ENCODE measurements around the gene BLCAP.

Gene BLCAP

DNA sequence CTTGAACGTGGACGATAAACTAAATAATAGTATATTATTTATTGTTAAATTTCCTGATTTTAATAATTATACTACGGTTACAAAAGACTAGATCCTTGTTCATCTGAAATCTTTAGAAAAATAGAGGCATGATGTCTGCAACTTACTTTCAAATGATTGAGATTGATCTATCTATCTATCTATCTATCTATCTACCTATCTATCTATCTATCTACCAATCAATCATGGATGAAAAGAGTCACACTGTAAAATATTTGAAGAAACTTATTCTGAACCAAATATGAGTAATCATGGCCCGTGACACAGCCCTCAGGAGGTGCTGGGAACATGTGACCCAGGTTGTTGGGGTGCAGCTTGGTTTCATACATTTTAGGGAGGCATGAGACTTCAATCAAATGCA, 11.7 kb upstream of the BLCAP start:
- H3K4me3 ChIP-seq (ENCODE audit: control insufficient read depth in 1 of 7, extremely low read depth in 1 of 7, insufficient read depth in 4 of 7, low read depth in 2 of 7, low read length in 6 of 7), result no peak overlapping the region
- peaks cover 0 to 26% (median 8%) of the 10 kb centered on the region in 4 experiments for H3K4me1 ChIP-seq (ENCODE audit: control extremely low read depth in 1 of 4, control insufficient read depth in 4 of 4, insufficient read depth in 4 of 4, low read length in 3 of 4)
- ChIA-PET POLR2A (no interaction called here), CTCF (interaction anchor here (1.4 kb wide), 1 partner anchor 343 kb away, joined by 3 read pairs; no protein-coding TSS in a partner anchor)
- no peak overlapping the region for H3K27ac ChIP-seq (ENCODE audit: insufficient read depth in 1 of 2, low read depth in 1 of 2, low read length in 2 of 2, poor library complexity in 1 of 2, severe bottlenecking in 2 of 2)
- H3K27me3 ChIP-seq (replicated peaks in 2 of 5; ENCODE audit: control insufficient read depth in 4 of 5, insufficient read depth in 5 of 5, low read length in 4 of 5), result peaks cover 0 to 3% (median 2%) of the 10 kb centered on the region in 5 experiments
- no CpG with 5 or more reads among the region's 4 CpGs for WGBS (ENCODE audit: insufficient coverage)
- no peak for DNase-seq
- H3K36me3 ChIP-seq (ENCODE audit: control insufficient read depth in 4 of 4, insufficient read depth in 4 of 4, low read length in 3 of 4), result no peaks in the 10 kb centered on the region
- H3K9me3 ChIP-seq (ENCODE audit: control extremely low read depth in 1 of 5, control insufficient read depth in 4 of 5, insufficient read depth in 2 of 5, low read depth in 1 of 5, low read length in 4 of 5), result no peaks in the 10 kb centered on the region

DNA sequence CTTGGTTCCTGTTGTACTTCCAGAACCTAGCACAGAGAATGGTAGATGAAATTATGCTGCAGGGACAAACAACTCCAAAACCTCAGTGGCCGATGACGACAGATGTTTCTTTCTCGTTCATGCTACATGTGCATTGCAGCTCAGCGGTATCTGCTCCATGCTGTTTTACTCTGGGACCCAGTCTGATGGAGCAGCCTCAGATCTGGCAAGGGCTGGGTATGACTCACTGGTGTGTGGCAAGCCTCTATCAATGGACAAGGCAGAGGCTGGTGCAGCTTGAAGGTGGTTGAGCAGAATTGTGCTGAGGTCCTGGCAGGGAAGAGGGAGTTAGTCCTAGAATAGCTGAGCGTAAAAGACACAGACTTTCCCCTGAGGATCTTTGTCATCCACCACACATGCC, 10.3 kb upstream of the BLCAP start:
- Histone ChIP-seq H3K4me3 (ENCODE audit: control insufficient read depth in 1 of 7, extremely low read depth in 1 of 7, insufficient read depth in 4 of 7, low read depth in 2 of 7, low read length in 6 of 7) (no peak overlapping the region), H3K27ac (ENCODE audit: insufficient read depth in 1 of 2, low read depth in 1 of 2, low read length in 2 of 2, poor library complexity in 1 of 2, severe bottlenecking in 2 of 2) (no peak overlapping the region), H3K36me3 (ENCODE audit: control insufficient read depth in 4 of 4, insufficient read depth in 4 of 4, low read length in 3 of 4) (no peaks in the 10 kb centered on the region), H3K9me3 (ENCODE audit: control extremely low read depth in 1 of 5, control insufficient read depth in 4 of 5, insufficient read depth in 2 of 5, low read depth in 1 of 5, low read length in 4 of 5) (no peaks in the 10 kb centered on the region), H3K4me1 (ENCODE audit: control extremely low read depth in 1 of 4, control insufficient read depth in 4 of 4, insufficient read depth in 4 of 4, low read length in 3 of 4) (peaks cover 0 to 26% (median 8%) of the 10 kb centered on the region in 4 experiments), H3K27me3 (replicated peaks in 2 of 5; ENCODE audit: control insufficient read depth in 4 of 5, insufficient read depth in 5 of 5, low read length in 4 of 5) (no peaks in the 10 kb centered on the region)
- CTCF ChIA-PET, result interaction anchor here (0.6 to 1.5 kb wide), 8 partner anchors 9 to 349 kb away, joined by 3 to 4 read pairs (median 3); no protein-coding TSS in a partner anchor
- 98% methylated on average over 4 of the region's 5 CpGs for WGBS (ENCODE audit: insufficient coverage)
- POLR2A ChIA-PET, result no interaction called here
- peak in 2 of 3 donors; percentile 45 to 56 for DNase-seq

DNA sequence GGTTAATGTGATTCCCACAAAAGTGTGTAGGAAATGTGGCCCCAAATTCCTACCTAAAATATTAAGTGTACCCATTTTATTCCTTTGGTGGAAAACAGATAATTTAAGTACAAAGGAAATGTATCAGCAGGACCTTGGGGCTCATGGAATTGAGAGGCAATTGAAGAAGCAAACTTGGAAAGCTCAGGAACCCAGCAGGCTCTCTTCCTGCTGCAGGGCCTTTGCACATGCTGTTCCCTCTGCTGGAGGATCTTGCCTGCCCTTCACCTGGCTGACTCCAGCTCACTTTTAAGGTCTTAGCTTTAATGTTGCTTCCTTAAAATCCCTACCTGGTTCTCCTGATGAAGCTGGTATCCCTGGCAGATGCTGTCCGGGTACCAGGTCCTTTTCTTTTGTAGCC, 9.8 kb upstream of the BLCAP start:
- Histone ChIP-seq H3K36me3 (ENCODE audit: control insufficient read depth in 4 of 4, insufficient read depth in 4 of 4, low read length in 3 of 4) (no peaks in the 10 kb centered on the region), H3K27ac (ENCODE audit: insufficient read depth in 1 of 2, low read depth in 1 of 2, low read length in 2 of 2, poor library complexity in 1 of 2, severe bottlenecking in 2 of 2) (no peak overlapping the region), H3K4me3 (ENCODE audit: control insufficient read depth in 1 of 7, extremely low read depth in 1 of 7, insufficient read depth in 4 of 7, low read depth in 2 of 7, low read length in 6 of 7) (no peak overlapping the region), H3K4me1 (ENCODE audit: control extremely low read depth in 1 of 4, control insufficient read depth in 4 of 4, insufficient read depth in 4 of 4, low read length in 3 of 4) (peaks cover 0 to 26% (median 8%) of the 10 kb centered on the region in 4 experiments), H3K27me3 (replicated peaks in 2 of 5; ENCODE audit: control insufficient read depth in 4 of 5, insufficient read depth in 5 of 5, low read length in 4 of 5) (no peaks in the 10 kb centered on the region), H3K9me3 (ENCODE audit: control extremely low read depth in 1 of 5, control insufficient read depth in 4 of 5, insufficient read depth in 2 of 5, low read depth in 1 of 5, low read length in 4 of 5) (no peaks in the 10 kb centered on the region)
- CTCF ChIA-PET, result interaction anchor here (0.6 to 1.5 kb wide), 7 partner anchors 9 to 348 kb away, joined by 3 to 4 read pairs (median 3); no protein-coding TSS in a partner anchor
- DNase-seq, result no peak
- no CpG with 5 or more reads among the region's 1 CpG for WGBS (ENCODE audit: insufficient coverage)
- POLR2A ChIA-PET, result no interaction called here

DNA sequence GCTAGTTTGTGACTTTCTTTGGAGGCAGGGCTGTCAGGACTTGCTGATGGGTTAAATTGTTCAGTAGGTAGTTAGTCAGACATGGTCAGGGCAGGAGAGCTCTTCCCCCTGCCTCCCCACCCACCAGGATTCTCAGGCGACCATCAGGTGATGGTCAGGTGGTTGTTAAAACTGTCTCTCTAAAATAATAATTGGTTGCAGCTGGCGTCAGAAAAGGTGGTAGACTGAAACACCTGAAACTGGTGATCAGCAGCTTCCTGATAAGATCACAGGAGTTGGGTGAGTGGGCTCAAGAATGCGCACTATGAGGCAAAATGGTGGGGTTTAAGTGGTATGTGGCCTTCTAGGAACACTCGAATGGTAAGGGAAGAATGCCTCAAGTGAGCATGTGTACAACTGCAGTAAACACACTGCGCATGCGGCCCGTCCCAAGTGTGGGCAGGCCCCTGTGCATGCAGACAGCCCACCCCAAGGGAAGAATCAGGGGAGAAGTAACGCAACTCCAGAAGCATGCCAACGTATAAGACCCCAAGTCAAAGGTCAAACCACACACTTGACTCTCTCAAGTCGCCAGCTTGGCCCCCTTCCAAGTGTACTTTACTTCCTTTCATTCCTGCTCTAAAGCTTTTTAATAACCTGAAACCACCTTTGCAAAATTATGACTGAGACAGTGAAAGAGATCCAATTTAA, 7.9 kb upstream of the BLCAP start:
- 75% methylated on average over 8 of the region's 10 CpGs for WGBS (ENCODE audit: insufficient coverage)
- ChIA-PET POLR2A (no interaction called here), CTCF (interaction anchor here (0.9 to 8.2 kb wide), 11 partner anchors 11 to 344 kb away, joined by 3 to 81 read pairs (median 3); no protein-coding TSS in a partner anchor)

DNA sequence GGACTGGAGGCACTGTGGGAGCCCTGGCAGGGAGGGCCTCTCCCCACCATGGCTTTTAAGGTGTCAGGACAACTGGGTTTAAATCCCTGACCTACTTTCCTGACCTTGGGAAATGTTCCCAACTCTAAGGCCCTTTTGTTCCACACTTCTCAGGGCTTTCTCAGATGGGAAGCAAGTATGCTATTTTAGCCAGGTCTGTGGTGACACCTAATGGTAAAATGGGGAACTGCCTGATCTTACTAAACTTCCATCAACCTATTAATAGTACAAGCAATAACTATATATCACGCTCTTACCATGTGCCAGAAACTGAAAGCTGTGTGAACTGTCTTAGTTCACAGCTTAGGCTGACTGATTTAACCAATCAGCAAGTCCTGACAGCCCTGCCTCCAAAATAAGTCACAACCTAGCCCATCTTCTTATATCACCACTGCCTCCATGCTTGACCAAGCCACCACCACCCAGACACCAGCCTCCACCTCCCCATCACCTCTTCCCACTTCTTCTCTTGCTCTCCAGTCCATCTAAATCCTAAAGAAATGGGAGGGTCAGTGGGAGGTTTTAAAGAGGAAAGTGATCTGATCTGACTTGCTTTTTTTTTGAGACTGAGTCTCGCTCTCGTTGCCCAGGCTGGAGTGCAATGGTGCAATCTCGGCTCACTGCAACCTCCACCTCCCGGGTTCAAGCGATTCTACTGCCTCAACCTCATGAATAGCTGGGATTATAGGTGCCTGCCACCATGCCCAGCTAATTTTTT, 6.9 kb upstream of the BLCAP start:
- ChIA-PET POLR2A (no interaction called here), CTCF (interaction anchor here (0.7 to 8.2 kb wide), 15 partner anchors 10 to 343 kb away, joined by 3 to 81 read pairs (median 4); partner anchors contain the start of gene MANBAL)
- 67% methylated on average over 3 of the region's 6 CpGs for WGBS (ENCODE audit: insufficient coverage)
- no peaks in the 10 kb centered on the region for H3K27me3 ChIP-seq (replicated peaks in 2 of 5; ENCODE audit: control insufficient read depth in 4 of 5, insufficient read depth in 5 of 5, low read length in 4 of 5)
- no peak overlapping the region for H3K27ac ChIP-seq (ENCODE audit: insufficient read depth in 1 of 2, low read depth in 1 of 2, low read length in 2 of 2, poor library complexity in 1 of 2, severe bottlenecking in 2 of 2)
- no peak overlapping the region for H3K4me3 ChIP-seq (ENCODE audit: control insufficient read depth in 1 of 7, extremely low read depth in 1 of 7, insufficient read depth in 4 of 7, low read depth in 2 of 7, low read length in 6 of 7)
- DNase-seq, result peak; percentile 80 to 90 (median 88)
- H3K36me3 ChIP-seq (ENCODE audit: control insufficient read depth in 4 of 4, insufficient read depth in 4 of 4, low read length in 3 of 4), result no peaks in the 10 kb centered on the region
- H3K4me1 ChIP-seq (ENCODE audit: control extremely low read depth in 1 of 4, control insufficient read depth in 4 of 4, insufficient read depth in 4 of 4, low read length in 3 of 4), result peaks cover 0 to 12% (median under 1%) of the 10 kb centered on the region in 4 experiments
- H3K9me3 ChIP-seq (ENCODE audit: control extremely low read depth in 1 of 5, control insufficient read depth in 4 of 5, insufficient read depth in 2 of 5, low read depth in 1 of 5, low read length in 4 of 5), result no peaks in the 10 kb centered on the region

More for the DNA sequence above, 7.9 kb upstream of the BLCAP start:
- no peaks in the 10 kb centered on the region for H3K36me3 ChIP-seq (ENCODE audit: control insufficient read depth in 4 of 4, insufficient read depth in 4 of 4, low read length in 3 of 4)
- no peaks in the 10 kb centered on the region for H3K27me3 ChIP-seq (replicated peaks in 2 of 5; ENCODE audit: control insufficient read depth in 4 of 5, insufficient read depth in 5 of 5, low read length in 4 of 5)
- H3K4me1 ChIP-seq (ENCODE audit: control extremely low read depth in 1 of 4, control insufficient read depth in 4 of 4, insufficient read depth in 4 of 4, low read length in 3 of 4), result peaks cover 0 to 20% (median 4%) of the 10 kb centered on the region in 4 experiments
- no peaks in the 10 kb centered on the region for H3K9me3 ChIP-seq (ENCODE audit: control extremely low read depth in 1 of 5, control insufficient read depth in 4 of 5, insufficient read depth in 2 of 5, low read depth in 1 of 5, low read length in 4 of 5)
- no peak overlapping the region for H3K4me3 ChIP-seq (ENCODE audit: control insufficient read depth in 1 of 7, extremely low read depth in 1 of 7, insufficient read depth in 4 of 7, low read depth in 2 of 7, low read length in 6 of 7)
- H3K27ac ChIP-seq (ENCODE audit: insufficient read depth in 1 of 2, low read depth in 1 of 2, low read length in 2 of 2, poor library complexity in 1 of 2, severe bottlenecking in 2 of 2), result no peak overlapping the region
- DNase-seq, result no peak

DNA sequence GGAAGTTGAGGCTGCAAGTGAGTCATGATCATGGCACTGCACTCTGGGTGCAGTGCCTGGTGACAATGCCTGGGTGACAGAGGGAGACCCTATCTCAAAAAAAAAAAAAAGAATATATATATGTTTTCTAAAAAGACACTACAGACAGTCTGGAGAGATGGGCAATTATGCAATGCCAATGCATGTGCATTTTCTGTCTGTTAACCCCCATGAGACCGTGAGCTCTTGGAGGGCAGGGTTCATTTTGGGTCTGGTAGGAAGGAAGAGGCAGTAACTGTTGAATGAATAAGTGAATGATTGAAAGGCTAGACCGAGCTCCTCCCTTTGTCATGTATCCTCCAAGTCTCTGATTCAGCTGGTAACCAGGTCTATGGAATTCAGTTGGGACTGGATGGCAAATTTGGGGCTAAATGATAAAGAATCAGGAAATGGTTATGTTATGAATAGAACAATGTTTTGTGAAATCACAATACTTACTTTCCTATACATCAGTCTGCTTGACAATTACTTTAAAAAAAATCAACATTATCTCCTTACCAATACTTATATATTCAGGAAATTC, 5.6 kb upstream of the BLCAP start:
- POLR2A ChIA-PET, result interaction anchor here (0.9 kb wide), 1 partner anchor 33 kb away, joined by 4 read pairs; no protein-coding TSS in a partner anchor
- Histone ChIP-seq H3K27me3 (replicated peaks in 2 of 5; ENCODE audit: control insufficient read depth in 4 of 5, insufficient read depth in 5 of 5, low read length in 4 of 5) (no peaks in the 10 kb centered on the region), H3K27ac (ENCODE audit: insufficient read depth in 1 of 2, low read depth in 1 of 2, low read length in 2 of 2, poor library complexity in 1 of 2, severe bottlenecking in 2 of 2) (no peak overlapping the region), H3K4me3 (ENCODE audit: control insufficient read depth in 1 of 7, extremely low read depth in 1 of 7, insufficient read depth in 4 of 7, low read depth in 2 of 7, low read length in 6 of 7) (no peak overlapping the region), H3K36me3 (ENCODE audit: control insufficient read depth in 4 of 4, insufficient read depth in 4 of 4, low read length in 3 of 4) (no peaks in the 10 kb centered on the region), H3K9me3 (ENCODE audit: control extremely low read depth in 1 of 5, control insufficient read depth in 4 of 5, insufficient read depth in 2 of 5, low read depth in 1 of 5, low read length in 4 of 5) (no peaks in the 10 kb centered on the region), H3K4me1 (ENCODE audit: control extremely low read depth in 1 of 4, control insufficient read depth in 4 of 4, insufficient read depth in 4 of 4, low read length in 3 of 4) (peaks cover 0 to 18% (median 4%) of the 10 kb centered on the region in 4 experiments)
- CTCF ChIA-PET, result interaction anchor here (0.9 to 8.2 kb wide), 15 partner anchors 9 to 503 kb away, joined by 3 to 81 read pairs (median 5); no protein-coding TSS in a partner anchor
- DNase-seq, result no peak
- WGBS (ENCODE audit: insufficient coverage), result 94% methylated on average over 2 of the region's 2 CpGs
